Measurements from ENCODE around the gene HMGB3. TPM values are rescaled to one million over a fixed set of nuclear protein-coding genes. Genes with fewer than 3 reads are reported as not detected.
"Not testable (repeated sequence)": the region's sequence is repeated elsewhere in the genome, so short reads cannot be mapped to it uniquely, and the experiment has no call there.

Gene HMGB3
- total RNA-seq, 2 donors from 2014 or later = 14.0 to 33.3 TPM

DNA sequence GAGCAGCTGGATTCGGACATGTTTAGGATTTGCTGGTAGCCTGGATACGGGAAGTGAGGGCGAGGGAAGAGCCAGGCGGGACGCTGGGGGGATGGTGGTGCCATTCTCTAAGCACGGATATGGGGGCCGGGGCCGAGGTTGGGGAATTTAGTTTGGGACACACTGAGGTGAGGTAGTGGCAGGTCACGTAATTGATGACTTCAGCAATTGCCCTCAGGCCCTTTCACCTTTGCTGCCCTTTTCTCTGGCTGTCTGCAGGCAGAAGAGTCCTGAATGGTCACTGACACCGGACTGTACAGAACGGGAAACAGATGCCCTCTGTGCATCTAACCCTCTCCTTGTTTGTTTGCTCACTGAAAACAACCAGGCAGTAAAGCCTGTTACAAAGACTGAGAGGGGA, 16.9 kb upstream of the HMGB3 start:
- Mint-ChIP-seq H3K9me3 (no peaks in the 10 kb centered on the region), H3K4me1 (no peaks in the 10 kb centered on the region), H3K27ac (no peak overlapping the region), H3K27me3 (no peaks in the 10 kb centered on the region), H3K36me3 (ENCODE audit: low read depth) (no peaks in the 10 kb centered on the region), H3K4me3 (no peak overlapping the region)
- ATAC-seq (replicated peaks) = no peak

- no peak overlapping the region for H3K27ac Mint-ChIP-seq
- H3K27me3 Mint-ChIP-seq = no peaks in the 10 kb centered on the region
- no peak for ATAC-seq (replicated peaks)
- no peak overlapping the region for H3K4me3 Mint-ChIP-seq
- no peaks in the 10 kb centered on the region for H3K9me3 Mint-ChIP-seq
- H3K36me3 Mint-ChIP-seq (ENCODE audit: low read depth) = no peaks in the 10 kb centered on the region
- no peaks in the 10 kb centered on the region for H3K4me1 Mint-ChIP-seq
Observed at GRCh38 chrX:150966742-150967141, 16.4 kb upstream of the HMGB3 start.

DNA sequence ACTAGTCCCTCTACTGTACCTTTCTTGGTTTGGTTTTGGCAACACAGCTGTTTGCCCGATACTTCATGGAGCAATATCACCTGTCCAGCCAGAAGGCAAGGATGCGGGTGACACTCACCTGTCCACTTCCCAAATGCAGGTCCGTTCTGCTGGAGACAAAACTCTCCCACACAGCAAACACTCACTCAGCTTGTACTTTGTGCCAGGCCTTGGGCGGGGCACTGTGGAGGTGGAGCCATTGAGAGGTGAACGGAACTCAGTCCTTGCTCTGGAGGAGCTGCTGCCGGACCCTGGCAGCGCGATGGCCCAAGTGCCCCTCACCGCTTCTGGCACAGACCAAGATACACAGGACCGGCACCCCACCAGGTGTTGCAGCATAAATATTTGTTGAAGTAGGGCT, 15.3 kb upstream of the HMGB3 start:
- Mint-ChIP-seq H3K4me3 (no peak overlapping the region), H3K9me3 (no peaks in the 10 kb centered on the region), H3K4me1 (no peaks in the 10 kb centered on the region), H3K27me3 (no peaks in the 10 kb centered on the region), H3K36me3 (ENCODE audit: low read depth) (no peaks in the 10 kb centered on the region), H3K27ac (no peak overlapping the region)
- ATAC-seq (replicated peaks) = no peak

DNA sequence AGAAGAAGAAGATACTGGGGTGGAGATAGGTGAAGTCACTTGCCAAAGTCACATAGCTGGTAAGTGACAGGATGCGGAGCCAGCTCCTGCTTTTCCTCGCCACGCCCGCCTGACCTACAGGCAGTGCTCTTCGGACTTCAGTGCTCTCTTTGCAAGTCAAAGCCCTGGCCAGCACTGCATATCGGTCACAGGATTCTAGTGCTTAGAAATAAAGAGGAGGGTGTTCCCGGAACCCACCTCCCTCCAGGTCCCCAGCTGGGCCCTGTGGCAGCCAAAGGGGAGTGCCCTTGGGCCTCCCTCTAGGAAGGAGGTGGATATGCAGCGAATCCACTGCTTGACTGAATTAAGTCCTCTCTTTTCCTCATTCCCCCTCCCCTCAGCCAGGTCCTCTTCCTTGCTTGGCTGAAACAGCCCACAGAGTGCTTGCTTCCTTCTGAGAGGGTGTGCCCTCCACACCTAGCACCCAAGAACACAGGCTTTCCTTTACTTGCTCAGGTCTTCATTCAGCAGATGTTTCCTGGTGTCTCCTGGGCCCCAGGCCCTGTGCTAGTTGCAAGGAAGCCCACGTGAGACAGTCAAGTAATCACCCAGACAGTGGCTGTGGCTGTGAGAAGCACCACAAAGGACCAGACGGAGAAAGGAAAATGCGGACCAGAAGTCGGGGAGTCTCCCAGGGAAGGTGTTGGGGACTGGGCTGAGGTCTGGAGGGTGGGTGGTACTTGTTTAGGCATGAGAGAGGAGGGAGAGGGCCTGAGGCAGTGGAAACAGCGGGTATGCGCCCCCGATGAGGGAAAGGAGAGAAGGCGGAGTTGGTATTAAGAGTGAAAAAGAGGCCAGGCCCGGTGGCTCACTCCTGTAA, 14.0 kb upstream of the HMGB3 start:
- H3K36me3 Mint-ChIP-seq (ENCODE audit: low read depth) = no peaks in the 10 kb centered on the region
- H3K27me3 Mint-ChIP-seq = no peaks in the 10 kb centered on the region
- H3K4me3 Mint-ChIP-seq = no peak overlapping the region
- no peaks in the 10 kb centered on the region for H3K4me1 Mint-ChIP-seq
- no peak overlapping the region for H3K27ac Mint-ChIP-seq
- ATAC-seq (replicated peaks) = no peak
- no peaks in the 10 kb centered on the region for H3K9me3 Mint-ChIP-seq

GRCh38 chrX:150972450-150972849, 10.7 kb upstream of the HMGB3 start:
- no peak overlapping the region for H3K4me3 Mint-ChIP-seq
- no peak overlapping the region for H3K27ac Mint-ChIP-seq
- no peak for ATAC-seq (replicated peaks)
- H3K36me3 Mint-ChIP-seq (ENCODE audit: low read depth) = no peaks in the 10 kb centered on the region
- H3K27me3 Mint-ChIP-seq = no peaks in the 10 kb centered on the region
- H3K4me1 Mint-ChIP-seq = no peaks in the 10 kb centered on the region
- no peaks in the 10 kb centered on the region for H3K9me3 Mint-ChIP-seq

DNA sequence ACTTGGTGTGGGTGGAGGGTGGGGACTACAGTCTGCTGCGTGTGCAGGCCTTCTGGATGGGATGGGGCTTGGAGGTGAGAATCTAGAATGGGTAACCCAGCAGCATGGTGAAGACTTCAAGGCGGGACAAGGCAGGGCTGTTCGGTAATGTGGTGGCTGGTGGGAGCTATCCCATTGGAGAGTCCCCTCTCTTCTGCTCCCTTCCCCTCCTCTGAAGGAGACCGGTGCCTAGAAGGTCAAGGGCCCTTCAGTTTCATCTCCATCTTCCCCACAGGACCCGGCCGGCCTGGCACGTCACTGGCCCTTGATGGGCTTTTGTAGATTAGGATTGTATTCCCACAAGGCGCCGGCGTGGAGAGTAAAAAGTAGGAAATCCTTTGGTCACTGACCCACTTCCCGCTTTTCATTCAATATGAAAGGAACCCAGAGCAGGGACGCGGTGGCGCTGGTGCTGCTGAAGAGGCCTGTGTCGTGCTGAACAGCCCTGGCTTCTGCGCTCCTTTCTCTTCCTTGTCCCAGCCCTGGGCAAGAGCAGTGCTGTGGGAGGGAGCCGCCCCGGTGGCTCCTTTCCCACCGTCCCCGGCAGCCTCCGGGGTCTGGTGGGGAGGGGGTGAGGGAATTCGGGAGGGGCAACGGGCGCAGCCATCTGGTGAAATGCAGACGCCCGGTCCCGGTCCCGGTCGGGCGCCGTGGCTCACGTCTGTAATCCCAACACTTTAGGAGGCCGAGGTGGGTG, 7.3 kb upstream of the HMGB3 start:
- Mint-ChIP-seq H3K36me3 (ENCODE audit: low read depth) (no peaks in the 10 kb centered on the region), H3K9me3 (no peaks in the 10 kb centered on the region), H3K27me3 (no peaks in the 10 kb centered on the region), H3K4me3 (no peak overlapping the region), H3K4me1 (no peaks in the 10 kb centered on the region), H3K27ac (no peak overlapping the region)
- ATAC-seq (replicated peaks) = no peak

GRCh38 chrX:150977411-150978162, 5.5 kb upstream of the HMGB3 start:
- no peaks in the 10 kb centered on the region for H3K27me3 Mint-ChIP-seq
- ATAC-seq (replicated peaks) = no peak

DNA sequence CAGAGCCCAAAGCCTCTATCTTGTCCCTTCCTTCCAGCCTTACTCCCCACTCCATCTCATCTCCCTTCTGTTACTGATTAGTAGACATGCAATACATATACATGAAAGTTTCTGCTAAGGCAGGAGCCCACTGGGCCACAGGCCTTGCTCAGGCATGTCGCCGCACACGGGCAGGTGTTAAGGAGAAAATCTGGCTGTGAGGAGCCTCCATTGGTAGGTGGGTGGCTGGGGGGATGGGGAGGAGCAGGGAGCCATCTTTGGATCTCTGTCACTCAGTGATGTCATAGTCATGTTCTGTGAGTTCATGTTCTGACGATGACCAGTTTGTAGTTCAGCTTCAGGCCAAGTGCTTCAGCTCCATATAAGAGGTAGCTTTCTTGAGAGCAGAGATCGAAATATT, 2.9 kb upstream of the HMGB3 start:
- no peaks in the 10 kb centered on the region for H3K36me3 Mint-ChIP-seq (ENCODE audit: low read depth)
- no peak for ATAC-seq (replicated peaks)
- H3K9me3 Mint-ChIP-seq = no peaks in the 10 kb centered on the region
- H3K27ac Mint-ChIP-seq = no peak overlapping the region
- H3K27me3 Mint-ChIP-seq = no peaks in the 10 kb centered on the region
- H3K4me1 Mint-ChIP-seq = no peaks in the 10 kb centered on the region
- H3K4me3 Mint-ChIP-seq = no peak overlapping the region

More at GRCh38 chrX:150977411-150978162, 5.5 kb upstream of the HMGB3 start:
- no peaks in the 10 kb centered on the region for H3K4me1 Mint-ChIP-seq
- H3K27ac Mint-ChIP-seq = no peak overlapping the region
- no peak overlapping the region for H3K4me3 Mint-ChIP-seq
- no peaks in the 10 kb centered on the region for H3K9me3 Mint-ChIP-seq
- H3K36me3 Mint-ChIP-seq (ENCODE audit: low read depth) = no peaks in the 10 kb centered on the region

- H3K9me3 Mint-ChIP-seq = no peaks in the 10 kb centered on the region
- H3K27ac Mint-ChIP-seq = no peak overlapping the region
- H3K4me1 Mint-ChIP-seq = no peaks in the 10 kb centered on the region
Observed at GRCh38 chrX:150980711-150981110, 2.4 kb upstream of the HMGB3 start.

GRCh38 chrX:150982235-150982787, 824 bp upstream of the HMGB3 start:
- ATAC-seq (replicated peaks) = no peak
- no peaks in the 10 kb centered on the region for H3K9me3 Mint-ChIP-seq
- peaks cover 14% of the 10 kb centered on the region for H3K36me3 Mint-ChIP-seq (ENCODE audit: low read depth)
- no peak overlapping the region for H3K27ac Mint-ChIP-seq
- no peaks in the 10 kb centered on the region for H3K4me1 Mint-ChIP-seq
- H3K4me3 Mint-ChIP-seq = peak overlapping the region; percentile 65
- no peaks in the 10 kb centered on the region for H3K27me3 Mint-ChIP-seq

More at GRCh38 chrX:150980711-150981110, 2.4 kb upstream of the HMGB3 start:
- H3K36me3 Mint-ChIP-seq (ENCODE audit: low read depth) = peaks cover 3% of the 10 kb centered on the region
- H3K4me3 Mint-ChIP-seq = no peak overlapping the region
- H3K27me3 Mint-ChIP-seq = no peaks in the 10 kb centered on the region
- ATAC-seq (replicated peaks) = no peak

DNA sequence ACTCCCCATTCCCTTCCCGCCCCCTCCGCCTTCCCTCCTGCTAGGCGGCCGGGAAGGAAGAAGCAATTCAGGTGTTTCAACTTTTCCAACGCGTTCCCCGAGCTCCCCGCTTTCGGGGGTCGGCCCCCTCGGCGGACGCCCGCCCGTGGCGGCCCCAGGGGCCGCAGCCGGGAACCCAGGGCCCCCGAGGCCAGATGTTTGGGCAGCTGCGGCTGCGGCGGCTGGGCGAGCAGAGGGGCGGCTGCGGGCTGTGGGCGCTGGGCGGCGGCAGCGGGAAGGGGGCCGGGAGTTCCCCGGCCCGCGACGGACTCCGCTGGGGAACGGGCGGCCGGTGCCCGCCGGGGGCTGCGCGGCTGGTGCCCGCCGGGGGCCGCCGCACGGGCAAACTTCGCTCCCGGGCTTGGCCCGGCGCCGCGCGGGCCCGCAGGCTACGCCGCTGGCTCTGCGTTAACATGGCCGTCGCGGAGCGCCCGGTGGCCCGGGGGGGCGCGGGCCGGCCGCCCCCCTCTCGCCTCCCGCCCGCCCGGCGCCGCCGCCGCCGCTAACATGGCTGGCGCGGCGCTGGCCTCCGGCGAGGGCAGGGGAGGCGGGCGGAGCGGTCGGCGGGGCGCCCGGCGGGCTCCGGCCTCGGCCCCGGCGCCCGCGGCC, 510 bp downstream of the HMGB3 start:
- peak; percentile 12 for ATAC-seq (replicated peaks)
- H3K4me1 Mint-ChIP-seq = no peaks in the 10 kb centered on the region
- peak overlapping the region; percentile 65 for H3K4me3 Mint-ChIP-seq
- no peak overlapping the region for H3K27ac Mint-ChIP-seq
- H3K27me3 Mint-ChIP-seq = no peaks in the 10 kb centered on the region
- H3K36me3 Mint-ChIP-seq (ENCODE audit: low read depth) = peaks cover 25% of the 10 kb centered on the region
- H3K9me3 Mint-ChIP-seq = no peaks in the 10 kb centered on the region

- Mint-ChIP-seq H3K9me3 (no peaks in the 10 kb centered on the region), H3K36me3 (ENCODE audit: low read depth) (peaks cover 25% of the 10 kb centered on the region), H3K4me3 (peak overlapping the region; percentile 78), H3K27me3 (no peaks in the 10 kb centered on the region), H3K4me1 (no peaks in the 10 kb centered on the region), H3K27ac (no peak overlapping the region)
- no peak for ATAC-seq (replicated peaks)
Observed at GRCh38 chrX:150984169-150984824, 1.2 kb downstream of the HMGB3 start.

- not testable (repeated sequence) for H3K27me3 Mint-ChIP-seq; H3K9me3 Mint-ChIP-seq; H3K27ac Mint-ChIP-seq; H3K4me1 Mint-ChIP-seq; ATAC-seq (replicated peaks); H3K4me3 Mint-ChIP-seq
- peaks cover 25% of the 10 kb centered on the region for H3K36me3 Mint-ChIP-seq (ENCODE audit: low read depth)
Observed at GRCh38 chrX:150987687-150988086, 4.6 kb downstream of the HMGB3 start.

Measured in activated T-helper 17 cell treated with anti-CD3 and anti-CD28 coated beads, Interleukin-2, amount 50 U/mL, for 72 hours (primary cell).